Esophagus squamous epithelium (tissue), 4 donors: ENCODE data around the gene NOXO1.

Experiments
- POLR2A ChIP-seq, 4 donors: fragments of 450-650 bp; IDR thresholded peaks; one replicate each; pipeline ENCODE4 v1.6.1; 2017; ENCODE audit warnings: antibody characterized with exemption in 4 of 4, mild to moderate bottlenecking in 4 of 4, moderate library complexity in 3 of 4
- TF ChIP-seq, protein P1 (sequence below), 6 experiments: fragments of 450-650 bp in 4 of 6; fragments of 200-600 bp in 2 of 6; sonication (generic) in 2 of 6; IDR thresholded peaks; one replicate each; pipeline ENCODE4 v1.5.1; 2016 to 2019; ENCODE audit warnings: antibody characterized with exemption in 6 of 6, mild to moderate bottlenecking in 4 of 6, moderate library complexity in 4 of 6

DNA sequence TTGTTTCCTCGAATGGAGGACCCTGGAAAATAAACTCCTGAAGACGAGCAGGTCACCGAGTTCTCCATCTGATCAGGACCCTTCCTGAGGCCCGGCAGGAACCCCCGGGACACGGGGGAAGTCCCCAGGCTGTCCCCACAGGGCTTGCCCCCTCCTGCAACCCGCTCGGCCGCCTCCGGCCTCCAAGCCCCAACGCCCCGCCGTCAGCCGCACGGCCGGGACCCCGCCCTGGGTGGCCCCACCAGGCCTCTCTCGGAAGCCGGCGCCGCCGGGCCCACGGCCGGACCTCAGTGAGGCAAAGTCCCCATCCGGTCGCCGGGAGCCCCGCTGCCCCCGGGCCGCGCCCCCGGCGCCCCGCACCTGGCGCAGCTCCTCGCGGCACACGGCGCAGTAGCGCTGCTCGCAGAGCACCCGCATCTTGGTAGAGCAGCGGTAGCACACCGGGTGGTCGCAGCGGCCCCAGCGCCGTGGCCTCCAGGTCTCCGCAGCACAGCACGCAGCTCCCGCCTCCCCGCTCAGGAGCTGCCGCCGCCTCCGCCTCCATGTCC lies 28.0 kb upstream of the NOXO1 start:
- TF ChIP-seq, protein P1, sequence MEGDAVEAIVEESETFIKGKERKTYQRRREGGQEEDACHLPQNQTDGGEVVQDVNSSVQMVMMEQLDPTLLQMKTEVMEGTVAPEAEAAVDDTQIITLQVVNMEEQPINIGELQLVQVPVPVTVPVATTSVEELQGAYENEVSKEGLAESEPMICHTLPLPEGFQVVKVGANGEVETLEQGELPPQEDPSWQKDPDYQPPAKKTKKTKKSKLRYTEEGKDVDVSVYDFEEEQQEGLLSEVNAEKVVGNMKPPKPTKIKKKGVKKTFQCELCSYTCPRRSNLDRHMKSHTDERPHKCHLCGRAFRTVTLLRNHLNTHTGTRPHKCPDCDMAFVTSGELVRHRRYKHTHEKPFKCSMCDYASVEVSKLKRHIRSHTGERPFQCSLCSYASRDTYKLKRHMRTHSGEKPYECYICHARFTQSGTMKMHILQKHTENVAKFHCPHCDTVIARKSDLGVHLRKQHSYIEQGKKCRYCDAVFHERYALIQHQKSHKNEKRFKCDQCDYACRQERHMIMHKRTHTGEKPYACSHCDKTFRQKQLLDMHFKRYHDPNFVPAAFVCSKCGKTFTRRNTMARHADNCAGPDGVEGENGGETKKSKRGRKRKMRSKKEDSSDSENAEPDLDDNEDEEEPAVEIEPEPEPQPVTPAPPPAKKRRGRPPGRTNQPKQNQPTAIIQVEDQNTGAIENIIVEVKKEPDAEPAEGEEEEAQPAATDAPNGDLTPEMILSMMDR (IDR thresholded peaks at IDR 0.05): no peak
- no peak for TF ChIP-seq POLR2A (IDR thresholded peaks at IDR 0.05)
